Gastrocnemius medialis (tissue), 4 donors: ENCODE measurements around the gene SEMA3C.

ENCODE experiments used
- CTCF ChIP-seq, 5 experiments: fragments of 450-650 bp in 3 of 5; fragments of 200-600 bp in 2 of 5; sonication (generic) in 2 of 5; IDR thresholded peaks in 4 of 5; conservative IDR thresholded peaks in 1 of 5; 1 replicate in 4 of 5; 2 replicates in 1 of 5; pipeline ENCODE4 v1.5.1; 2016 to 2019; ENCODE audit warnings: antibody characterized with exemption in 5 of 5, mild to moderate bottlenecking in 3 of 5, moderate library complexity in 3 of 5
- POLR2A ChIP-seq, 2 donors: fragments of 450-650 bp; IDR thresholded peaks; one replicate each; pipeline ENCODE4 v1.6.1; 2017; ENCODE audit warnings: antibody characterized with exemption in 2 of 2, mild to moderate bottlenecking in 2 of 2, moderate library complexity in 2 of 2

- TF ChIP-seq POLR2A (IDR thresholded peaks at IDR 0.05) (no peak), CTCF (IDR thresholded peaks at IDR 0.05 in 4 of 5, conservative IDR thresholded peaks at IDR 0.05 in 1 of 5) (no peak)
These were observed 34.2 kb downstream of the SEMA3C start for GRCh38 chr7:80884511-80885195.
